GM23338 (cell line): ENCODE data around the gene GRM4. TPM values are rescaled to one million over a fixed set of nuclear protein-coding genes. Genes with fewer than 3 reads are reported as not detected.
A peak's percentile ranks its signal among the peaks of the same experiment; 100 is the strongest.

Source experiments
- ATAC-seq: fragments of 200-7000 bp; cut with Tn5 transposase; 3 replicates; pipeline ENCODE4 v1.9.1; 2020
- DNase-seq: peaks from one replicate; pipeline ENCODE4 v3.0.0-alpha.2; 2015; ENCODE audit warnings: low spot score
- H2AFZ ChIP-seq: fragments of 200-600 bp; sonication (generic); 2 replicates; pipeline ENCODE4 v1.8.0; 2016; ENCODE audit warnings: antibody characterized with exemption, mild to moderate bottlenecking, moderate library complexity
- H3F3A ChIP-seq: fragments of 200-600 bp; sonication (generic); replicated peaks from 2 replicates; pipeline ENCODE4 v1.8.0; 2017; ENCODE audit warnings: antibody characterized with exemption, mixed run types, low read depth
- H3K27ac ChIP-seq: fragments of 200-600 bp; sonication (generic); 2 replicates; pipeline ENCODE4 v1.6.1; 2016; ENCODE audit warnings: low read depth
- H3K27me3 ChIP-seq: fragments of 200-600 bp; sonication (generic); 2 replicates; pipeline ENCODE4 v1.8.0; 2016; ENCODE audit warnings: mild to moderate bottlenecking, mixed run types, moderate library complexity; ENCODE audit not compliant: insufficient read depth
- H3K36me3 ChIP-seq: fragments of 200-600 bp; sonication (generic); 2 replicates; pipeline ENCODE4 v1.8.0; 2016; ENCODE audit warnings: mild to moderate bottlenecking; ENCODE audit not compliant: insufficient read depth
- H3K4me1 ChIP-seq: fragments of 200-600 bp; sonication (generic); 2 replicates; pipeline ENCODE4 v1.8.0; 2016; ENCODE audit warnings: mild to moderate bottlenecking, moderate library complexity; ENCODE audit not compliant: insufficient read depth
- H3K4me2 ChIP-seq: fragments of 200-600 bp; sonication (generic); 2 replicates; pipeline ENCODE4 v1.7.1; 2017; ENCODE audit warnings: mixed run types
- H3K4me3 ChIP-seq: fragments of 200-600 bp; sonication (generic); 2 replicates; pipeline ENCODE4 v1.6.1; 2016; ENCODE audit warnings: mixed run types
- H3K79me2 ChIP-seq: fragments of 200-600 bp; sonication (generic); replicated peaks from 2 replicates; pipeline ENCODE4 v1.8.0; 2017; ENCODE audit warnings: mild to moderate bottlenecking; ENCODE audit not compliant: insufficient read depth
- H3K9me2 ChIP-seq: fragments of 200-600 bp; sonication (generic); 2 replicates; pipeline ENCODE4 v1.8.0; 2017; ENCODE audit not compliant: insufficient read depth
- H4K20me1 ChIP-seq: fragments of 200-600 bp; sonication (generic); replicated peaks from 2 replicates; pipeline ENCODE4 v1.8.0; 2017; ENCODE audit warnings: mild to moderate bottlenecking; ENCODE audit not compliant: insufficient read depth
- H3K27ac Mint-ChIP-seq: 2 replicates; pipeline ENCODE4 v1.8.0; 2020; ENCODE audit warnings: inconsistent platforms, mild to moderate bottlenecking, moderate library complexity, mixed read lengths
- H3K27me3 Mint-ChIP-seq: 3 replicates; pipeline ENCODE4 v1.8.0; 2022; ENCODE audit warnings: low read depth, mild to moderate bottlenecking, moderate library complexity, mixed read lengths, inconsistent platforms; ENCODE audit not compliant: insufficient read depth, poor library complexity
- H3K36me3 Mint-ChIP-seq: 3 replicates; pipeline ENCODE4 v1.8.0; 2021; ENCODE audit warnings: low read depth, mild to moderate bottlenecking, inconsistent platforms, moderate library complexity, mixed read lengths
- H3K4me1 Mint-ChIP-seq: 3 replicates; pipeline ENCODE4 v1.8.0; 2020; ENCODE audit warnings: mild to moderate bottlenecking, inconsistent platforms, mixed read lengths
- H3K4me3 Mint-ChIP-seq: 3 replicates; pipeline ENCODE4 v1.8.0; 2021; ENCODE audit warnings: moderate library complexity, mild to moderate bottlenecking, inconsistent platforms, mixed read lengths
- H3K9me3 Mint-ChIP-seq: 3 replicates; pipeline ENCODE4 v1.8.0; 2020; ENCODE audit warnings: moderate library complexity, mild to moderate bottlenecking, inconsistent platforms, mixed read lengths
- CREB1 ChIP-seq: fragments of 250-450 bp; sonication (Bioruptor Pico); IDR thresholded peaks from 2 replicates; pipeline ENCODE4 v1.5.0; 2020; ENCODE audit warnings: low read depth, mild to moderate bottlenecking, moderate library complexity
- ETS1 ChIP-seq: IDR thresholded peaks from 2 replicates; pipeline ENCODE4 v1.6.1; 2016; ENCODE audit warnings: antibody characterized with exemption
- EZH2 ChIP-seq: fragments of 200-600 bp; sonication (generic); IDR thresholded peaks from one replicate; pipeline ENCODE4 v1.8.0; 2017; ENCODE audit warnings: antibody characterized with exemption, mild to moderate bottlenecking, low read depth; ENCODE audit not compliant: unreplicated experiment
- EZH2phosphoT487 ChIP-seq: fragments of 200-600 bp; sonication (generic); IDR thresholded peaks from one replicate; pipeline ENCODE4 v1.8.1; 2018; ENCODE audit warnings: antibody characterized with exemption; ENCODE audit not compliant: unreplicated experiment
- JUNB ChIP-seq: IDR thresholded peaks from one replicate; pipeline ENCODE4 v1.6.1; 2016; ENCODE audit warnings: antibody characterized with exemption; ENCODE audit not compliant: unreplicated experiment
- NANOG ChIP-seq: IDR thresholded peaks from 2 replicates; pipeline ENCODE4 v1.6.1; 2016; ENCODE audit warnings: antibody characterized with exemption, borderline replicate concordance
- POLR2AphosphoS5 ChIP-seq: IDR thresholded peaks from 2 replicates; pipeline ENCODE4 v1.6.1; 2016; ENCODE audit warnings: antibody characterized with exemption, low read depth
- REST ChIP-seq: IDR thresholded peaks from one replicate; pipeline ENCODE4 v1.6.1; 2018; ENCODE audit warnings: antibody characterized with exemption; ENCODE audit not compliant: unreplicated experiment
- STAT1 ChIP-seq: IDR thresholded peaks from one replicate; pipeline ENCODE4 v1.6.1; 2016; ENCODE audit warnings: antibody characterized with exemption; ENCODE audit not compliant: unreplicated experiment
- ZNF114 ChIP-seq: fragments of 250-450 bp; sonication (Bioruptor Pico); IDR thresholded peaks from 2 replicates; pipeline ENCODE4 v1.5.0; 2020; ENCODE audit warnings: mild to moderate bottlenecking, moderate library complexity
- ZNF331 ChIP-seq: fragments of 250-450 bp; sonication (Bioruptor Pico); IDR thresholded peaks from 2 replicates; pipeline ENCODE4 v1.5.0; 2020; ENCODE audit warnings: low read depth, mild to moderate bottlenecking, moderate library complexity
- polyA plus RNA-seq: library from polyadenylated mRNA; unstranded; fragments of >200 nt; fragmentation: Nextera tagmentation; extraction: Ambion mirVana; gene quantifications from 2 replicates; pipeline ENCODE4 v1.2.1, GENCODE V29; 2016
- total RNA-seq: library from RNA; depleted of rRNA; stranded (reverse); fragments of >200 nt; shearing (Covaris generic); gene quantifications from 2 replicates; pipeline ENCODE4 v1.2.3, GENCODE V29; 2014
- TF ChIP-seq, protein P1 (sequence below), 2 experiments: fragments of 200-600 bp in 1 of 2; sonication (generic) in 1 of 2; conservative IDR thresholded peaks; 2 replicates each; pipeline versions ENCODE4 v1.5.1 to v1.6.1; 2016 to 2017; ENCODE audit warnings: antibody characterized with exemption in 2 of 2, low read depth in 2 of 2, mild to moderate bottlenecking in 2 of 2, moderate library complexity in 1 of 2

The GRM4 gene
- total and polyA plus RNA-seq, 2 experiments from 2014 or later = 7.0 to 30.6 TPM

DNA sequence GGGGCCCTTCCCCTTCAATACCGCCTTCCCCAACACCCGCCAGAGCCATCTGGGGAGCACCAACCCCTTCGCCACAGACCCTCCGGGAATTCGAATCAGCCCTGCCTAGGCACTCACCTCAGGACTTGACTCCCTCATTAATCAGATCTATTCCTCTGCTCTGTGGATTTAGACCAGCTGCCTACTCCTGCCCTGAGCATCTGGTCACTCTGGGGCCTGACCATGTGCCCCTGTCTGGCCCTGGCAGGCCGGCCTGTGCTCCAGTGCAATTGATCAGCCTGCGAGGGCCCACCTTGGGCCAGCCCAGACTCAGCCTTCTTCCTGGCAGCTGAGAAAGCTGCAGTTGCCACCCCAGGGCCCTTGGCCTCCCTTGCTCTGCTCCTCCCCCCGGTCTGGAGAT lies 46.0 kb downstream of the GRM4 start:
- H3K4me3 Mint-ChIP-seq = no peak overlapping the region
- no peaks in the 10 kb centered on the region for H3F3A ChIP-seq
- H3K4me1 Mint-ChIP-seq = peaks cover 48% of the 10 kb centered on the region
- peak overlapping the region; percentile 20 for H3K27ac Mint-ChIP-seq
- no peak for DNase-seq
- no peaks in the 10 kb centered on the region; the same call in 1 of the 2 replicates for H3K4me1 ChIP-seq
- no peaks in the 10 kb centered on the region for H3K9me3 Mint-ChIP-seq
- ATAC-seq = no peak
- H3K27ac ChIP-seq = no peak overlapping the region
- no peak overlapping the region for H3K4me3 ChIP-seq
- H3K36me3 ChIP-seq = no peaks in the 10 kb centered on the region
- TF ChIP-seq ZNF331 (no peak), ZNF114 (CRISPR knock-in tag) (no peak), ETS1 (no peak), EZH2 (no peak), STAT1 (no peak), POLR2AphosphoS5 (no peak), EZH2phosphoT487 (no peak), NANOG (no peak)
- TF ChIP-seq, protein P1, sequence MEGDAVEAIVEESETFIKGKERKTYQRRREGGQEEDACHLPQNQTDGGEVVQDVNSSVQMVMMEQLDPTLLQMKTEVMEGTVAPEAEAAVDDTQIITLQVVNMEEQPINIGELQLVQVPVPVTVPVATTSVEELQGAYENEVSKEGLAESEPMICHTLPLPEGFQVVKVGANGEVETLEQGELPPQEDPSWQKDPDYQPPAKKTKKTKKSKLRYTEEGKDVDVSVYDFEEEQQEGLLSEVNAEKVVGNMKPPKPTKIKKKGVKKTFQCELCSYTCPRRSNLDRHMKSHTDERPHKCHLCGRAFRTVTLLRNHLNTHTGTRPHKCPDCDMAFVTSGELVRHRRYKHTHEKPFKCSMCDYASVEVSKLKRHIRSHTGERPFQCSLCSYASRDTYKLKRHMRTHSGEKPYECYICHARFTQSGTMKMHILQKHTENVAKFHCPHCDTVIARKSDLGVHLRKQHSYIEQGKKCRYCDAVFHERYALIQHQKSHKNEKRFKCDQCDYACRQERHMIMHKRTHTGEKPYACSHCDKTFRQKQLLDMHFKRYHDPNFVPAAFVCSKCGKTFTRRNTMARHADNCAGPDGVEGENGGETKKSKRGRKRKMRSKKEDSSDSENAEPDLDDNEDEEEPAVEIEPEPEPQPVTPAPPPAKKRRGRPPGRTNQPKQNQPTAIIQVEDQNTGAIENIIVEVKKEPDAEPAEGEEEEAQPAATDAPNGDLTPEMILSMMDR (conservative IDR thresholded peaks at IDR 0.05; ENCODE audit: low read depth in 2 of 2) = no peak
- no peaks in the 10 kb centered on the region; the same call in 2 of the 3 replicates for H3K36me3 Mint-ChIP-seq
- no peaks in the 10 kb centered on the region for H3K27me3 ChIP-seq
- peaks cover 5% of the 10 kb centered on the region; the same call in 1 of the 2 replicates for H4K20me1 ChIP-seq
- H3K27me3 Mint-ChIP-seq = peaks cover 15% of the 10 kb centered on the region
- no peaks in the 10 kb centered on the region for H3K9me2 ChIP-seq
- H3K4me2 ChIP-seq = no peak overlapping the region
- no peak overlapping the region for H2AFZ ChIP-seq
- H3K79me2 ChIP-seq = no peaks in the 10 kb centered on the region

- Histone ChIP-seq H3K79me2 (no peaks in the 10 kb centered on the region), H3K4me1 (no peaks in the 10 kb centered on the region; the same call in 1 of the 2 replicates), H3K4me3 (no peak overlapping the region), H4K20me1 (peaks cover 5% of the 10 kb centered on the region; the same call in 1 of the 2 replicates), H3K9me2 (no peaks in the 10 kb centered on the region), H3K36me3 (no peaks in the 10 kb centered on the region), H3K4me2 (no peak overlapping the region), H2AFZ (no peak overlapping the region), H3K27ac (no peak overlapping the region), H3K27me3 (no peaks in the 10 kb centered on the region), H3F3A (no peaks in the 10 kb centered on the region)
- Mint-ChIP-seq H3K4me3 (no peak overlapping the region), H3K27ac (no peak overlapping the region), H3K27me3 (peaks cover 16% of the 10 kb centered on the region), H3K9me3 (no peaks in the 10 kb centered on the region), H3K36me3 (no peaks in the 10 kb centered on the region; the same call in 2 of the 3 replicates), H3K4me1 (peaks cover 55% of the 10 kb centered on the region)
- ATAC-seq = peak; percentile 56
- DNase-seq = peak; percentile 46
- TF ChIP-seq POLR2AphosphoS5 (no peak), ZNF114 (CRISPR knock-in tag) (no peak), REST (no peak), EZH2 (no peak), JUNB (no peak), CREB1 (CRISPR knock-in tag) (no peak), NANOG (no peak), ETS1 (no peak)
Measured at GRCh38 chr6:34098045-34098936, 47.6 kb downstream of the GRM4 start.
